VCaP (cell line): ENCODE results near the gene HOXC5.

Experiments
- H3K27ac ChIP-seq: fragments of 450-650 bp; 2 replicates; pipeline ENCODE4 v1.5.1; 2017
- TF ChIP-seq, protein P1 (sequence below): fragments of 450-650 bp; conservative IDR thresholded peaks from 2 replicates; pipeline ENCODE4 v1.5.1; 2017; ENCODE audit warnings: mild to moderate bottlenecking, moderate library complexity

Gene HOXC5

DNA sequence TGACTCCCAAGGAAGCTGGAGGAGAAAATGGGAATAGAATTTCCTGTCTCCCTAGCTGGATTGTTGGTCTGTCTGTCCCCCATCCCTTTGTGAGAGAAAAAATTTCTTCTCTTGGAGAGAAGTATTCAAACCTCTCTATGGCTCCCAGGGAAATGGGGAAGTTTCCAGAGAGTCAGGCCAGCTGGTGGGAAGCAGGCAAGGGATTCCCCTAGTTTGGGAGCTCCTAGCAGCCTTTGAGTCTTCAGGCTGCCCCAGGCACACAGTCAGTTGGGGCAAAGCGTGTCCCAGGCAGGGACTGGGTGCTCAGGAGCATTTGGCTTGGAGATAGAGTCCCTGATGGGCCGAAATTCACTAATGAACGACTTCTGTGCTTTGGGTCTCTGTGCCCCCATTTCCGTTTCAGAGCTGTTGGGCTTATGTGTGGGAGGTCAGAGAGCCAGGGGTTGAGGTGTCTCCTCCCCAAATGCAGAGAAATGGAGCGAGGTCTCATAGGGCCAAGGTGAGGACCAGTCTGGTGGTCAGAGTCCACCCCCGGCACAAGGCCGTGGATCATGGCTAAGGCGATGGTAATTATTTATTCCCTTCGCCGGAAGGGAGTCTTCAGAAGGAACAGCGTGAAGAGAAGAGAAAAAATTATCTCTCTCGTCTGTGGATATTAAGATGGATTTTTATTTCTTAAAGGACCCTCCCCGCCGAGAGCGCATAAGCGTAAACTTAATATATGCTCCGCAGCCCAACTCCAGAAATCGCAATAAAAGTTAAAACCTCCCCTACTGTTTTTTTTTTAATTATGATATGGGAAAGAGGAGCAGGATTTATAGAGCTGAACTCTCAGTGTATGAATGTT lies 39.5 kb upstream of the HOXC5 start:
- no peak overlapping the region for H3K27ac ChIP-seq
- TF ChIP-seq, protein P1, sequence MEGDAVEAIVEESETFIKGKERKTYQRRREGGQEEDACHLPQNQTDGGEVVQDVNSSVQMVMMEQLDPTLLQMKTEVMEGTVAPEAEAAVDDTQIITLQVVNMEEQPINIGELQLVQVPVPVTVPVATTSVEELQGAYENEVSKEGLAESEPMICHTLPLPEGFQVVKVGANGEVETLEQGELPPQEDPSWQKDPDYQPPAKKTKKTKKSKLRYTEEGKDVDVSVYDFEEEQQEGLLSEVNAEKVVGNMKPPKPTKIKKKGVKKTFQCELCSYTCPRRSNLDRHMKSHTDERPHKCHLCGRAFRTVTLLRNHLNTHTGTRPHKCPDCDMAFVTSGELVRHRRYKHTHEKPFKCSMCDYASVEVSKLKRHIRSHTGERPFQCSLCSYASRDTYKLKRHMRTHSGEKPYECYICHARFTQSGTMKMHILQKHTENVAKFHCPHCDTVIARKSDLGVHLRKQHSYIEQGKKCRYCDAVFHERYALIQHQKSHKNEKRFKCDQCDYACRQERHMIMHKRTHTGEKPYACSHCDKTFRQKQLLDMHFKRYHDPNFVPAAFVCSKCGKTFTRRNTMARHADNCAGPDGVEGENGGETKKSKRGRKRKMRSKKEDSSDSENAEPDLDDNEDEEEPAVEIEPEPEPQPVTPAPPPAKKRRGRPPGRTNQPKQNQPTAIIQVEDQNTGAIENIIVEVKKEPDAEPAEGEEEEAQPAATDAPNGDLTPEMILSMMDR, result no peak

DNA sequence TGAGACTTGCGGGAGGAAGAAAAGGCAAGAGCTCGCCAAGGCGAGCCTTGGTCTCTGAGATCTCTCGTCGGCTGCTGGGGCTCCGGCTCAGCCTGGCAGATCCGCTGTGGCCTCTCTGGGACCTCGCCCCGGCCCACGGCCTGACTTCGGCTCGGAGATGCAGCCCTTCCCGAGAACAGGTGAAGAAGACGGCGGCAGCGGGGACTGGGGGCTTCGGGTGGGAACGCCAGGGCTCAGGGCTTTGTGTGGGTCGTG lies 38.9 kb upstream of the HOXC5 start:
- no peak overlapping the region for H3K27ac ChIP-seq
- TF ChIP-seq, protein P1, result no peak

DNA sequence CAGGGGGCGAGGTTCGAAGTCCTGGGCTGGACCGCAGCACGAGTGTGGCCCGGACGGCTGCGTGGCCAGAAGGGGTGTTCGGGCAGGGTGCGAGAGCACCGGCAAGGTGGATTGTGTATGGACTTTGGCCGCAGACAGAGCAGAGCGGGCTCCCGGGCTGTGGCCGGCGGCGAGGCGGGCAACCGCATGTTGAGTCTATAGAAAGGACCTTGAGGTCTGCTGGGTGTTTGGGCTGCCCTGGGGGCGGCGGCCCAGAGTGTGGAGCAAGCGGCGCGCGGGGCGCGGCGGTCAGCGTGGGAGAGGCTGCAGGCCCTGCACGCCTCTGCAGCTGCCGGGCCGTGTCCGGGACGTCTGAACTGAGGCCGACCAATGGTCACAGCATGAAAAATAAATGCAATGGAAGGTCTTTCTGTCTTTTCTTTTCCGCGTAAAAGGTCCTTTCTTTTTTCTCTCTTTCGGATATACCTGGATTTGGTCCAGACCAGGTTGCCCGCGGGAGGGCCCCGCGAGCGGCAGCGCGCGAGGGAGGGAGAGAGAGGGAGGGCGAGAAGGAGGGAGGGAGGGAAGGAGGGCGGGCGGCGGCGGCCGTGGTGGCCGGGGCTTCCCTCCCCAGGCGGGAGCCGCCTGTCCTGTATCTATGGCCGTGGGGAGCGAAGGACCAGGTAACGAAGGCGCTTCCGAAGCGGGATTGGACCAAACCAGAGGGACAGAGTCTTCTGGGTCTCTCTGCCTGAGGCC lies 38.4 kb upstream of the HOXC5 start:
- H3K27ac ChIP-seq, result no peak overlapping the region
- TF ChIP-seq, protein P1, result no peak

DNA sequence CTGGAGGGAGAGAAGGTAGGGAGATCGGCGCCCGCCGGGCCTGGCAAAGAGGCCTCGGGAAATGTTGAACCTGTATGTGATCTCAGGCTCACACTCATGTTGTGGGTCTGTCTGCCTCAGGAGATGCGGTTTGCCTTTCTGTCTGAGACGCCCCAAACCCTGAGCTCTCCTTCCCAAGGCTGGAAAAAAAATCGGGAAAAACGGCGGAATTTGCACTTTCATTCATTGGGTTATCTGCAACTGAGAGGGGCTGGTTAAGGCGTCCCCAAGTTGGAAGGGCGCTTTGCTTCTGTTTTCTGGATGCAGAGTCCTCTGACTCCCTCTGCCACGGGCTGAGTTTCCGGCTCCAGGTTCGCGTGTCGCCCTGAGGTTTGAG lies 37.9 kb upstream of the HOXC5 start:
- TF ChIP-seq, protein P1, result no peak
- no peak overlapping the region for H3K27ac ChIP-seq

GRCh38 chr12:53995378-53996239 lies 37.2 kb upstream of the HOXC5 start:
- no peak overlapping the region for H3K27ac ChIP-seq
- TF ChIP-seq, protein P1, result no peak

- TF ChIP-seq, protein P1, result no peak
- no peak overlapping the region for H3K27ac ChIP-seq
Measured at GRCh38 chr12:53996240-53997203, 36.3 kb upstream of the HOXC5 start.
